RPMI7951 (cell line): ENCODE results near the gene RNPEPL1. TPM values are rescaled to one million over a fixed set of nuclear protein-coding genes. Genes with fewer than 3 reads are reported as not detected.
A peak's percentile ranks its signal among the peaks of the same experiment; 100 is the strongest.

Source experiments
- DNase-seq: peaks from one replicate; pipeline ENCODE4 v3.0.0-alpha.2; 2012; ENCODE audit warnings: low read depth
- total RNA-seq: library from RNA; depleted of rRNA; stranded (reverse); fragments of >200 nt; shearing (Covaris generic); gene quantifications from 2 replicates; pipeline ENCODE4 v1.2.3, GENCODE V29; 2014

The RNPEPL1 gene
- total RNA-seq, 1 experiment from 2014 or later = 15.4 TPM

GRCh38 chr2:240576036-240576435 lies 7.8 kb downstream of the RNPEPL1 start:
- DNase-seq = no peak

- DNase-seq = no peak
These were observed 8.3 kb downstream of the RNPEPL1 start for GRCh38 chr2:240576436-240577205.

- DNase-seq = no peak
These were observed 9.2 kb downstream of the RNPEPL1 start for GRCh38 chr2:240577281-240578109.

GRCh38 chr2:240578110-240578450 lies 9.8 kb downstream of the RNPEPL1 start:
- DNase-seq = no peak

GRCh38 chr2:240578488-240578887 lies 10.2 kb downstream of the RNPEPL1 start:
- DNase-seq = no peak

GRCh38 chr2:240579071-240579762 lies 10.9 kb downstream of the RNPEPL1 start:
- no peak for DNase-seq

GRCh38 chr2:240579771-240580614 lies 11.7 kb downstream of the RNPEPL1 start:
- DNase-seq = peak; percentile 93

- peak; percentile 81 for DNase-seq
These were observed 13.5 kb downstream of the RNPEPL1 start for GRCh38 chr2:240581811-240582210.

GRCh38 chr2:240582781-240583180 lies 14.5 kb downstream of the RNPEPL1 start:
- no peak for DNase-seq

GRCh38 chr2:240583774-240584173 lies 15.5 kb downstream of the RNPEPL1 start:
- DNase-seq = no peak

GRCh38 chr2:240584486-240585031 lies 16.3 kb downstream of the RNPEPL1 start:
- DNase-seq = peak; percentile 73

GRCh38 chr2:240585101-240585500 lies 16.8 kb downstream of the RNPEPL1 start:
- DNase-seq = no peak

GRCh38 chr2:240585681-240586197 lies 17.5 kb downstream of the RNPEPL1 start:
- DNase-seq = no peak

GRCh38 chr2:240586198-240586918 lies 18.1 kb downstream of the RNPEPL1 start, which contains the start of gene CAPN10:
CAPN10 (plus strand) TSS chr2:240586734; CDS start chr2:240586912, 178 bp downstream.
- peak; percentile 95 for DNase-seq

- no peak for DNase-seq
These were observed 18.9 kb downstream of the RNPEPL1 start for GRCh38 chr2:240586919-240587800.

- DNase-seq = no peak
These were observed 19.8 kb downstream of the RNPEPL1 start for GRCh38 chr2:240588006-240588655.

GRCh38 chr2:240588669-240589068 lies 20.4 kb downstream of the RNPEPL1 start:
- DNase-seq = no peak

GRCh38 chr2:240589375-240589774 lies 21.1 kb downstream of the RNPEPL1 start:
- no peak for DNase-seq
